ENCODE measurements around the gene ATRNL1.

- TF ChIP-seq CTCF (IDR thresholded peaks at IDR 0.05) (no peak), USF2 (IDR thresholded peaks at IDR 0.05) (no peak), POLR2A (IDR thresholded peaks at IDR 0.05; ENCODE audit: low read length) (no peak), SMC3 (IDR thresholded peaks at IDR 0.05) (no peak), HMGXB4 (CRISPR knock-in tag; IDR thresholded peaks at IDR 0.05; ENCODE audit: borderline replicate concordance) (no peak), HDAC2 (IDR thresholded peaks at IDR 0.05) (no peak), CBX2 (IDR thresholded peaks at IDR 0.05; ENCODE audit: borderline replicate concordance, low read depth) (no peak), EP300 (IDR thresholded peaks at IDR 0.05) (no peak), CEBPB (IDR thresholded peaks at IDR 0.05) (no peak), MAX (IDR thresholded peaks at IDR 0.05) (no peak)
These were observed 697.1 kb downstream of the ATRNL1 start for GRCh38 chr10:115790220-115790619.

Measured in A549 (cell line).